DND-41 (cell line): ENCODE data around the gene RPS15.

ENCODE experiments used
- EZH2 ChIP-seq: IDR thresholded peaks from 3 replicates; pipeline ENCODE4 v1.6.1; 2012; ENCODE audit warnings: borderline replicate concordance, low read depth, mild to moderate bottlenecking, moderate library complexity, low read length, inconsistent platforms; ENCODE audit not compliant: severe bottlenecking
- TF ChIP-seq, protein P1 (sequence below): IDR thresholded peaks from 2 replicates; pipeline ENCODE4 v1.5.1; 2012; ENCODE audit warnings: borderline replicate concordance, low read length, moderate library complexity, mild to moderate bottlenecking; ENCODE audit not compliant: poor library complexity, severe bottlenecking; ENCODE audit errors: extremely low read depth

- TF ChIP-seq, protein P1, sequence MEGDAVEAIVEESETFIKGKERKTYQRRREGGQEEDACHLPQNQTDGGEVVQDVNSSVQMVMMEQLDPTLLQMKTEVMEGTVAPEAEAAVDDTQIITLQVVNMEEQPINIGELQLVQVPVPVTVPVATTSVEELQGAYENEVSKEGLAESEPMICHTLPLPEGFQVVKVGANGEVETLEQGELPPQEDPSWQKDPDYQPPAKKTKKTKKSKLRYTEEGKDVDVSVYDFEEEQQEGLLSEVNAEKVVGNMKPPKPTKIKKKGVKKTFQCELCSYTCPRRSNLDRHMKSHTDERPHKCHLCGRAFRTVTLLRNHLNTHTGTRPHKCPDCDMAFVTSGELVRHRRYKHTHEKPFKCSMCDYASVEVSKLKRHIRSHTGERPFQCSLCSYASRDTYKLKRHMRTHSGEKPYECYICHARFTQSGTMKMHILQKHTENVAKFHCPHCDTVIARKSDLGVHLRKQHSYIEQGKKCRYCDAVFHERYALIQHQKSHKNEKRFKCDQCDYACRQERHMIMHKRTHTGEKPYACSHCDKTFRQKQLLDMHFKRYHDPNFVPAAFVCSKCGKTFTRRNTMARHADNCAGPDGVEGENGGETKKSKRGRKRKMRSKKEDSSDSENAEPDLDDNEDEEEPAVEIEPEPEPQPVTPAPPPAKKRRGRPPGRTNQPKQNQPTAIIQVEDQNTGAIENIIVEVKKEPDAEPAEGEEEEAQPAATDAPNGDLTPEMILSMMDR: no peak
- TF ChIP-seq EZH2: no peak
Observed at GRCh38 chr19:1389033-1389940, 48.9 kb upstream of the RPS15 start.
